Ishikawa (cell line): Measurements from ENCODE around the gene PPP2R5B.

ENCODE experiments used
- CEBPB ChIP-seq: IDR thresholded peaks from 2 replicates; pipeline ENCODE4 v1.6.1; 2012
- EGR1 ChIP-seq: IDR thresholded peaks from 2 replicates; pipeline ENCODE4 v1.6.1; 2012
- EP300 ChIP-seq: IDR thresholded peaks from 2 replicates; pipeline ENCODE4 v1.6.1; 2012; ENCODE audit warnings: borderline replicate concordance
- FOXM1 ChIP-seq: IDR thresholded peaks from 2 replicates; pipeline ENCODE4 v1.6.1; 2012; ENCODE audit warnings: low read depth, borderline replicate concordance
- MAX ChIP-seq: IDR thresholded peaks from 2 replicates; pipeline ENCODE4 v1.6.1; 2012
- RAD21 ChIP-seq: IDR thresholded peaks from 2 replicates; pipeline ENCODE4 v1.6.1; 2012; ENCODE audit warnings: low read depth
- REST ChIP-seq: IDR thresholded peaks from 2 replicates; pipeline ENCODE4 v1.6.1; 2012; ENCODE audit warnings: low read depth, mild to moderate bottlenecking
- TAF1 ChIP-seq: IDR thresholded peaks from 2 replicates; pipeline ENCODE4 v1.6.1; 2012; ENCODE audit warnings: low read depth, mild to moderate bottlenecking
- TCF12 ChIP-seq: IDR thresholded peaks from 2 replicates; pipeline ENCODE4 v1.6.1; 2012; ENCODE audit warnings: low read depth
- YY1 ChIP-seq: IDR thresholded peaks from 2 replicates; pipeline ENCODE4 v1.6.1; 2012; ENCODE audit warnings: low read depth

GRCh38 chr11:64880240-64881001 lies 44.1 kb upstream of the PPP2R5B start:
- TF ChIP-seq EP300 (no peak), EGR1 (no peak), TAF1 (no peak), REST (no peak), CEBPB (no peak), MAX (no peak), RAD21 (no peak), FOXM1 (no peak), YY1 (no peak), TCF12 (no peak)
